ENCODE data around the gene TCF4.

TCF4 gene

DNA sequence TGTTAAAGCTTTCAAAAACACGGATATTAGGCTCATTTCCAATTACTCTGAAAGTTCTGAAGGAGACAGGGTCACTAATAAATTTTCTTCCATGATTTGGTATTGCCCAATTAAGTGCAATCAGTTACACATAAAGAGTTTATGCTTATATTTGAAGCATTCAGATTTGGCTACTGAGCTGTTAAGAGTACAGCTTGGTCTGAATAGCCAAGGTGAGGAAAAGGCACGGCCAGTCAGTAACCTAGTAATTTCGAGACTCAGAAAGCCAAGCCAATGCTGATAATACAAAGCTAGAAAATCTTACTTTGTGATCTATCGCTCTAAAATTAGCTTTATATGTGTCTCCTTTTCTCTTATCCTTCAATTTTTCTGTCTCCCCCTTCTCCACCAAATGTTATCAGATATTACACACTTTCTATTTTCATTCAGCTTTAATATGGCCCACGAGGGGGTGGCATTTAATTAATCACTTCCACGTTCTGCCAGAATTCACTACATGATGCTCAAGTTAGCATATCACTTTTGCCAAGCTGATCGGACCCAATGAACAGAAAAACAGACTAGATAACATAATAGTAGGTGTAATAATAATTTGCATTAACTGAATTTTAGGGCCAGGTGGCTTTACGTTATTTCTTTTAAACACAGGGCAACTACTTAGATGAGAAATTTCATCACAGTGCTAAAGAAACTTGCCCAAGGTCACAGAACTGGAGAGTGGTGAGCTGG lies 138.4 kb downstream of the TCF4 start:
- no peak for TF ChIP-seq SP1 (IDR thresholded peaks at IDR 0.05)
- TF ChIP-seq FOXA1 (IDR thresholded peaks at IDR 0.05), result no peak
- no peak for TF ChIP-seq HDGF (IDR thresholded peaks at IDR 0.05; ENCODE audit: borderline replicate concordance)
- no peak for TF ChIP-seq LEF1 (IDR thresholded peaks at IDR 0.05; ENCODE audit: borderline replicate concordance)
- no peak for TF ChIP-seq FOXK2 (IDR thresholded peaks at IDR 0.05)
- TF ChIP-seq ZNF384 (IDR thresholded peaks at IDR 0.05), result no peak
- TF ChIP-seq PKNOX1 (IDR thresholded peaks at IDR 0.05), result no peak
- no peak for TF ChIP-seq NFRKB (IDR thresholded peaks at IDR 0.05)
- TF ChIP-seq SUZ12 (IDR thresholded peaks at IDR 0.05), result no peak
- no peak for TF ChIP-seq BHLHE40 (IDR thresholded peaks at IDR 0.05; ENCODE audit: borderline replicate concordance)
- no peak for TF ChIP-seq ARNT (IDR thresholded peaks at IDR 0.05)
- TF ChIP-seq ELF4 (IDR thresholded peaks at IDR 0.05), result no peak
- TF ChIP-seq TARDBP (IDR thresholded peaks at IDR 0.05), result no peak
- no peak for TF ChIP-seq CTBP1 (IDR thresholded peaks at IDR 0.05; ENCODE audit: borderline replicate concordance)
- TF ChIP-seq FOXM1 (IDR thresholded peaks at IDR 0.05; ENCODE audit: borderline replicate concordance), result no peak
- no peak for TF ChIP-seq L3MBTL2 (conservative IDR thresholded peaks at IDR 0.05)
- no peak for DNase-seq (ENCODE audit: extremely low spot score)
- ChIA-PET CTCF (no interaction called here), POLR2A (no interaction called here)

DNA sequence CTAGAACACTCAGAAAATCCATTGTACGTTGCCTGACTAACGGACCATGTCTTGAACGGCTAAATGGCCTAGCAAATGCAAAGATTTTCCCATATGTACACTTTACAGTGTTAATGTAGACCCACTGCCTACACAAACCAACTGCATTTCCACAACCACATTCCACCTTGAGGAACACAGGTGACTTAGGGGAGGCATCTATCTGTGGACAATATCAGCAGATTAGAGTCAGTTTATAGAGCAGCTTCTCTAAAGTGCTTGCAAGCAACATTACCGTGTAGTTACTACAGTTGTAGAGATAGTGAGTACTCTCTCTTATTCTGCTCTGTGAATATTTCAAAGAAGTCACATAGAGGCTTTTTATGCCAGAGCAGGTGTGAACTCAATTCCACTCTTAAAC lies 139.6 kb downstream of the TCF4 start:
- DNase-seq (ENCODE audit: extremely low spot score), result no peak
- CTCF ChIA-PET, result no interaction called here
- POLR2A ChIA-PET, result no interaction called here
- TF ChIP-seq ZNF384 (IDR thresholded peaks at IDR 0.05) (no peak), FOXK2 (IDR thresholded peaks at IDR 0.05) (no peak), TARDBP (IDR thresholded peaks at IDR 0.05) (no peak), NFRKB (IDR thresholded peaks at IDR 0.05) (no peak), SP1 (IDR thresholded peaks at IDR 0.05) (no peak), CTBP1 (IDR thresholded peaks at IDR 0.05; ENCODE audit: borderline replicate concordance) (no peak), FOXA1 (IDR thresholded peaks at IDR 0.05) (no peak), ARNT (IDR thresholded peaks at IDR 0.05) (no peak), LEF1 (IDR thresholded peaks at IDR 0.05; ENCODE audit: borderline replicate concordance) (no peak), ELF4 (IDR thresholded peaks at IDR 0.05) (no peak), SUZ12 (IDR thresholded peaks at IDR 0.05) (no peak), HDGF (IDR thresholded peaks at IDR 0.05; ENCODE audit: borderline replicate concordance) (no peak), FOXM1 (IDR thresholded peaks at IDR 0.05; ENCODE audit: borderline replicate concordance) (no peak), L3MBTL2 (conservative IDR thresholded peaks at IDR 0.05) (no peak)

DNA sequence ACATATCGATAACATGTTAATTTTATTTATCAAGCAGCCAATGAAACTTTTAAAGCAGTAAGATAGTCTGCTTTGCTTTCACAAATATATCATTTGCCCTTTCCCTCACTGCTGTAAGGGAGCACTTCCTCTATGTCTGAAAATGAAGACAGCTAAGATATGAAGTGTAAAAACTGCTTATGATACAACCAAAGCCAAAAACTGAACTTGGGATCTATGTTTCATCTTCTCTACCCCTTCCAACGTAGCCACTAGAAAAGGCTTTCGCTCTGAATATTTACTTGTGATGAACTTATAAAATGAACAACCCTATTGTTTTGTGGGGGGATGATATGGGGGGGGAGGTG lies 140.3 kb downstream of the TCF4 start:
- CTCF ChIA-PET, result no interaction called here
- no peak for DNase-seq (ENCODE audit: extremely low spot score)
- POLR2A ChIA-PET, result no interaction called here
- TF ChIP-seq FOXM1 (IDR thresholded peaks at IDR 0.05; ENCODE audit: borderline replicate concordance) (no peak), ARNT (IDR thresholded peaks at IDR 0.05) (no peak)

DNA sequence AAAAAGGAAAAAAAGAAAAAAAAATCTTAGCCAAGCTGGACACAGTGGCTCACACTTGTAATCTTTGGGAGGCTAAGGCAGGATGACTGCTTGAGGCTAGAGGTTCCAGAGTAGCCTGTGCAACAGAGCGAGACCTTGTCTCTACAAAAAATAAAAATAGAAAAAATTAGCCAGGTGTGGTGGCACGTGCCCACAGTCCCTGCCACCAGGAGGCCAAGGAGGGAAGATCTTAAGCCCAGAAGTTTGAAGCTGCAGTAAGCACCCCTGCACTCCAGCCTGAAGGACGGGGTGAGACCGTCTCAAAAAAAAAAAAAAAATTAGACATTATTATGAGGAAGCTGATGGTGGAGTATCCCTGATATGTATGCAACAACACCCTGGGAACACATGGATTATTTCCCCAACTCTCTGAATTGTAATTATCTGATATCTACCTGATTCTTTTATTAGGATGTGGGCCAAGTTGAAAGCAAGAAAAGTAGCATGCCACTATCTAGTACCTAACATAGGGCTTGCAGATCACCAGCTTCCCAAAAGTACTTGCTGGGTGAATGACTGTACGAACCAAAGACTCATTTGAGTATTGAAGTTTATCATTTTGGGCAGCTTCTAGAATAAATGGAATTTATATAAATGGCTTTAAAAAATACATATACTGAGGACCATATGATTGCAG lies 140.9 kb downstream of the TCF4 start:
- POLR2A ChIA-PET, result no interaction called here
- CTCF ChIA-PET, result no interaction called here
- DNase-seq (ENCODE audit: extremely low spot score), result no peak
- no peak for TF ChIP-seq ZNF384 (IDR thresholded peaks at IDR 0.05)
- no peak for TF ChIP-seq ELF4 (IDR thresholded peaks at IDR 0.05)
- TF ChIP-seq FOXM1 (IDR thresholded peaks at IDR 0.05; ENCODE audit: borderline replicate concordance), result no peak
- no peak for TF ChIP-seq HDGF (IDR thresholded peaks at IDR 0.05; ENCODE audit: borderline replicate concordance)
- TF ChIP-seq SP1 (IDR thresholded peaks at IDR 0.05), result no peak
- TF ChIP-seq NFRKB (IDR thresholded peaks at IDR 0.05), result no peak
- no peak for TF ChIP-seq CTBP1 (IDR thresholded peaks at IDR 0.05; ENCODE audit: borderline replicate concordance)
- no peak for TF ChIP-seq ARNT (IDR thresholded peaks at IDR 0.05)
- TF ChIP-seq FOXA1 (IDR thresholded peaks at IDR 0.05), result no peak
- TF ChIP-seq PKNOX1 (IDR thresholded peaks at IDR 0.05), result no peak
- TF ChIP-seq FOXK2 (IDR thresholded peaks at IDR 0.05), result no peak
- no peak for TF ChIP-seq SUZ12 (IDR thresholded peaks at IDR 0.05)
- no peak for TF ChIP-seq BHLHE40 (IDR thresholded peaks at IDR 0.05; ENCODE audit: borderline replicate concordance)
- TF ChIP-seq TARDBP (IDR thresholded peaks at IDR 0.05), result no peak

DNA sequence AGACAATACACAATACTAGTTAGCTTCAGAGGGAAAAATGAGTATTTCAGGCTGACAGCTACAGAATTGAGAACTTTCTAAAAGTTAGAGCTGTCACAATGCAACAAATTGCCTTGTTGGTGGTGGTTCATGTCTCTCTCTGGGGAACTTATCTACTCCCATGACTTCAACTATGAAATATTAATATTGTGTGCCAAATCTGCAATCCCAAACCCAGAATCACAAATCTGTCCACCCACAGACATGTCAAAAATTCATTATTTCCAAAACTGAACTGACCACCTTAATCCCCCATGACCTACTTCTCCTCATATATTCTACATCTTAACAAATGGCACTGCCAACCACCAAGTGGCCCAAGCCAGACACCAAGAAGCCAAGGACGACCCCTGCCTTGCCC lies 143.5 kb downstream of the TCF4 start:
- POLR2A ChIA-PET, result no interaction called here
- CTCF ChIA-PET, result no interaction called here
- DNase-seq (ENCODE audit: extremely low spot score), result no peak
- no peak for TF ChIP-seq SP1 (IDR thresholded peaks at IDR 0.05)
- no peak for TF ChIP-seq ZNF384 (IDR thresholded peaks at IDR 0.05)
- no peak for TF ChIP-seq PKNOX1 (IDR thresholded peaks at IDR 0.05)
- TF ChIP-seq FOXK2 (IDR thresholded peaks at IDR 0.05), result no peak
- TF ChIP-seq LEF1 (IDR thresholded peaks at IDR 0.05; ENCODE audit: borderline replicate concordance), result no peak
- no peak for TF ChIP-seq TARDBP (IDR thresholded peaks at IDR 0.05)
- no peak for TF ChIP-seq CTBP1 (IDR thresholded peaks at IDR 0.05; ENCODE audit: borderline replicate concordance)
- TF ChIP-seq ARNT (IDR thresholded peaks at IDR 0.05), result no peak
- no peak for TF ChIP-seq BHLHE40 (IDR thresholded peaks at IDR 0.05; ENCODE audit: borderline replicate concordance)
- no peak for TF ChIP-seq HDGF (IDR thresholded peaks at IDR 0.05; ENCODE audit: borderline replicate concordance)
- no peak for TF ChIP-seq L3MBTL2 (conservative IDR thresholded peaks at IDR 0.05)
- TF ChIP-seq FOXM1 (IDR thresholded peaks at IDR 0.05; ENCODE audit: borderline replicate concordance), result no peak
- TF ChIP-seq NFRKB (IDR thresholded peaks at IDR 0.05), result no peak
- no peak for TF ChIP-seq FOXA1 (IDR thresholded peaks at IDR 0.05)
- no peak for TF ChIP-seq ELF4 (IDR thresholded peaks at IDR 0.05)
- no peak for TF ChIP-seq SUZ12 (IDR thresholded peaks at IDR 0.05)

- DNase-seq (ENCODE audit: extremely low spot score), result no peak
- POLR2A ChIA-PET, result no interaction called here
- TF ChIP-seq ELF4 (IDR thresholded peaks at IDR 0.05), result no peak
- no peak for TF ChIP-seq LEF1 (IDR thresholded peaks at IDR 0.05; ENCODE audit: borderline replicate concordance)
- no peak for TF ChIP-seq ARNT (IDR thresholded peaks at IDR 0.05)
- CTCF ChIA-PET, result no interaction called here
Measured at GRCh38 chr18:55443776-55444175, 144.2 kb downstream of the TCF4 start.

Measured in HEK293T (cell line).